OCI-LY1 (cell line): ENCODE results near the gene SERPINB1.

Experiments used
- H2AFZ ChIP-seq: fragments of 200-600 bp; sonication (generic), shearing (Covaris generic); 2 replicates; pipeline ENCODE4 v1.6.0; 2014; ENCODE audit warnings: antibody characterized with exemption, mild to moderate bottlenecking, low read length
- H3F3A ChIP-seq: fragments of 200-600 bp; sonication (generic), shearing (Covaris generic); 2 replicates; pipeline ENCODE4 v1.6.0; 2014; ENCODE audit warnings: mild to moderate bottlenecking, antibody characterized with exemption, low read length, moderate library complexity; ENCODE audit not compliant: insufficient read depth
- H3K27ac ChIP-seq: fragments of 200-600 bp; sonication (generic); 2 replicates; pipeline ENCODE4 v1.5.1; 2014; ENCODE audit warnings: low read length, mixed run types, mild to moderate bottlenecking, low read depth; ENCODE audit not compliant: poor library complexity, severe bottlenecking
- H3K27me3 ChIP-seq: fragments of 200-600 bp; sonication (generic); 2 replicates; pipeline ENCODE4 v1.6.0; 2014; ENCODE audit warnings: antibody characterized with exemption, mild to moderate bottlenecking, low read length, moderate library complexity; ENCODE audit not compliant: insufficient read depth
- H3K36me3 ChIP-seq: fragments of 200-600 bp; sonication (generic); 2 replicates; pipeline ENCODE4 v1.6.1; 2014; ENCODE audit warnings: mild to moderate bottlenecking, antibody characterized with exemption, low read length, moderate library complexity, mixed read lengths; ENCODE audit not compliant: insufficient read depth
- H3K4me1 ChIP-seq: fragments of 200-600 bp; sonication (generic); 2 replicates; pipeline ENCODE4 v1.5.1; 2014; ENCODE audit warnings: mild to moderate bottlenecking, low read length, moderate library complexity; ENCODE audit not compliant: insufficient read depth, severe bottlenecking
- H3K4me2 ChIP-seq: fragments of 200-600 bp; sonication (generic), shearing (Covaris generic); 2 replicates; pipeline ENCODE4 v1.6.1; 2014; ENCODE audit warnings: low read length
- H3K4me3 ChIP-seq: fragments of 200-600 bp; sonication (generic); 2 replicates; pipeline ENCODE4 v1.5.1; 2014; ENCODE audit warnings: low read length, low read depth, mild to moderate bottlenecking, mixed read lengths; ENCODE audit not compliant: poor library complexity, severe bottlenecking
- H3K79me2 ChIP-seq: fragments of 200-600 bp; shearing (Covaris generic); 2 replicates; pipeline ENCODE4 v1.6.1; 2016; ENCODE audit warnings: mixed run types, low read length, mixed read lengths; ENCODE audit not compliant: insufficient read depth
- H3K9ac ChIP-seq: fragments of 200-600 bp; sonication (generic), shearing (Covaris generic); 2 replicates; pipeline ENCODE4 v1.6.1; 2014; ENCODE audit warnings: mild to moderate bottlenecking, low read length, mixed read lengths
- H3K9me2 ChIP-seq: fragments of 200-600 bp; sonication (generic), shearing (Covaris generic); 2 replicates; pipeline ENCODE4 v1.6.1; 2014; ENCODE audit warnings: low read depth, mild to moderate bottlenecking, low read length, mixed read lengths
- H3K9me3 ChIP-seq: fragments of 200-600 bp; shearing (Covaris generic); 2 replicates; pipeline ENCODE4 v1.6.1; 2014; ENCODE audit warnings: low read length, mixed read lengths
- H4K20me1 ChIP-seq: fragments of 200-600 bp; sonication (generic), shearing (Covaris generic); 2 replicates; pipeline ENCODE4 v1.6.0; 2016; ENCODE audit warnings: mild to moderate bottlenecking, low read length; ENCODE audit not compliant: insufficient read depth
- EZH2 ChIP-seq: fragments of 200-600 bp; sonication (generic), shearing (Covaris generic); IDR thresholded peaks from 2 replicates; pipeline ENCODE4 v1.8.0; 2017; ENCODE audit warnings: borderline replicate concordance, mixed run types, mild to moderate bottlenecking, antibody characterized with exemption, low read length, moderate library complexity, mixed read lengths
- TF ChIP-seq, protein P1 (sequence below): fragments of 200-600 bp; sonication (generic), shearing (Covaris generic); IDR thresholded peaks from 2 replicates; pipeline ENCODE4 v1.5.1; 2017; ENCODE audit warnings: mild to moderate bottlenecking, antibody characterized with exemption, low read length, moderate library complexity, mixed read lengths

SERPINB1 gene

DNA sequence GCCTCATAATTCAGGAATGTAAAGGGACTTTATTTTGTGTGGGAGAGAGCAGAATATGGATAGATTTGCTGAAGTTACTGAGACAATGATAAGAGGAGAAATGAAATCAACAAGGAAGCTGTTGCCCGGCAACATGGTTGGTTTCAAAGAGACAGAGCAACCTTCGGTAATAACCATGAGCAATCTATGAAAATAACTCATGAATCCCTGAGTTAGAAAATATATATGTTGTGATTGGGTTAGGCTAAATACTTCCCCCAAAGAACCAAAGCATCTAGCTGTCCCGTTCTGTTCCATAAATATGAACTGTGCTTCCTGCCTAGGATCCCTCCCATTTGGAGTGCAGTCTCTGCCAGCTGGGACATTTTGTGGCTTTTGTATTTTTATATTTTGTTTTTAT, 23.1 kb downstream of the SERPINB1 start:
- Histone ChIP-seq H3K9me3 (peaks cover 14% of the 10 kb centered on the region; the same call in 1 of the 2 replicates), H3K9ac (no peak overlapping the region), H3K9me2 (no peaks in the 10 kb centered on the region), H4K20me1 (no peaks in the 10 kb centered on the region), H3K27ac (no peak overlapping the region), H3F3A (no peaks in the 10 kb centered on the region), H3K36me3 (no peaks in the 10 kb centered on the region; the same call in 1 of the 2 replicates), H3K79me2 (no peaks in the 10 kb centered on the region), H2AFZ (no peak overlapping the region), H3K4me2 (no peak overlapping the region), H3K4me3 (no peak overlapping the region), H3K4me1 (no peaks in the 10 kb centered on the region), H3K27me3 (no peaks in the 10 kb centered on the region)
- no peak for TF ChIP-seq EZH2
- TF ChIP-seq, protein P1, sequence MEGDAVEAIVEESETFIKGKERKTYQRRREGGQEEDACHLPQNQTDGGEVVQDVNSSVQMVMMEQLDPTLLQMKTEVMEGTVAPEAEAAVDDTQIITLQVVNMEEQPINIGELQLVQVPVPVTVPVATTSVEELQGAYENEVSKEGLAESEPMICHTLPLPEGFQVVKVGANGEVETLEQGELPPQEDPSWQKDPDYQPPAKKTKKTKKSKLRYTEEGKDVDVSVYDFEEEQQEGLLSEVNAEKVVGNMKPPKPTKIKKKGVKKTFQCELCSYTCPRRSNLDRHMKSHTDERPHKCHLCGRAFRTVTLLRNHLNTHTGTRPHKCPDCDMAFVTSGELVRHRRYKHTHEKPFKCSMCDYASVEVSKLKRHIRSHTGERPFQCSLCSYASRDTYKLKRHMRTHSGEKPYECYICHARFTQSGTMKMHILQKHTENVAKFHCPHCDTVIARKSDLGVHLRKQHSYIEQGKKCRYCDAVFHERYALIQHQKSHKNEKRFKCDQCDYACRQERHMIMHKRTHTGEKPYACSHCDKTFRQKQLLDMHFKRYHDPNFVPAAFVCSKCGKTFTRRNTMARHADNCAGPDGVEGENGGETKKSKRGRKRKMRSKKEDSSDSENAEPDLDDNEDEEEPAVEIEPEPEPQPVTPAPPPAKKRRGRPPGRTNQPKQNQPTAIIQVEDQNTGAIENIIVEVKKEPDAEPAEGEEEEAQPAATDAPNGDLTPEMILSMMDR, result no peak

DNA sequence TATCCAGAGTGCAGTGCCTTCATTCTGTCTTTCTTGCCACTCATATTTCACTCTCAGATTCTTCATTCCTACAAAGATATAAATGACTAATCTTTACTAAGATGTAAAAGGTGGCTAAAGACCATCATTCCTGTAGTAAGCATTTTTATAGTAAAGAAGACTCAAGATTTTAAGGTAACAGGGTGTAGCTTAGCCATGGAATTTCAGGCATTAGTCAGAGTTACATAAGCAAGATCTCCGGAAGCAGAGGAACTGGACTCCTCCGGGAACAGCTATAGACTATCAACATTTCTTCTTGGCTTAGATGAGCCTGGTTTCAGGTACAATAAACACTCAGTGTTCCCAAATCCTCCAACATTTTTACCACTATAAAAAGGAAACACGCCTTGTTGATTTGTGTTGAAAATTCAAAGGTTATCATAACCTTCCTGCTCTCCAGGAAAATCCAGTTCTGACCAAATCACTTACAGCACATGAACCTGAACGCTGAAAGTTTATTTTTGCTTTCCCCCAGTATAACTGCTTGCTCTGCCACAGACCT, 23.7 kb downstream of the SERPINB1 start:
- no peak overlapping the region for H2AFZ ChIP-seq

DNA sequence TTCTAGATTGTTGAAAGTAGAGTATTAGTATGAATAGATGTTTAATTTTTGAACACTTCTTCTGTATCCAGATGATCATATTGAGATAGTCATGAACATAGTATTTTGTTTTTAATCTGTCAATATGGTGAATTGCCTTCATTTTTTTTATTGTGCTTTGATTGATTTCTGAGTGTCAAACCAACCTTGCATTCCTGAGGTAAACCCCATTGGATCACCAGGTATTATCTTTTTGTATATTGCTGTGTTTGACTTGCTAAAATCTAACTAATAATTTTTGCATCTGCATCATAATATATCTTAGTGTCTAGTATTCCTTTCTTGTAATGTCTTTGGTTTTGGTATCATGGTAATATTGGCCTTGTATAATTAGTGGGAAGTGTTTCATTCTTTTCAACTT, 25.5 kb downstream of the SERPINB1 start:
- H3K4me2 ChIP-seq, result no peak overlapping the region
- H3K27me3 ChIP-seq, result no peaks in the 10 kb centered on the region
- H4K20me1 ChIP-seq, result no peaks in the 10 kb centered on the region
- TF ChIP-seq EZH2, result no peak
- TF ChIP-seq, protein P1, result no peak
- H3K27ac ChIP-seq, result no peak overlapping the region
- no peaks in the 10 kb centered on the region for H3K9me2 ChIP-seq
- no peaks in the 10 kb centered on the region for H3F3A ChIP-seq
- no peak overlapping the region for H2AFZ ChIP-seq
- H3K9ac ChIP-seq, result no peak overlapping the region
- no peaks in the 10 kb centered on the region for H3K79me2 ChIP-seq
- H3K4me1 ChIP-seq, result no peaks in the 10 kb centered on the region
- peaks cover 14% of the 10 kb centered on the region; the same call in 1 of the 2 replicates for H3K9me3 ChIP-seq
- H3K36me3 ChIP-seq, result no peaks in the 10 kb centered on the region; the same call in 1 of the 2 replicates
- H3K4me3 ChIP-seq, result no peak overlapping the region

More for the DNA sequence above, 23.7 kb downstream of the SERPINB1 start:
- peaks cover 14% of the 10 kb centered on the region; the same call in 1 of the 2 replicates for H3K9me3 ChIP-seq
- H3K27me3 ChIP-seq, result no peaks in the 10 kb centered on the region
- no peaks in the 10 kb centered on the region for H4K20me1 ChIP-seq
- H3K9me2 ChIP-seq, result no peaks in the 10 kb centered on the region
- H3K27ac ChIP-seq, result no peak overlapping the region
- no peaks in the 10 kb centered on the region for H3K79me2 ChIP-seq
- H3K4me3 ChIP-seq, result no peak overlapping the region
- no peak for TF ChIP-seq EZH2
- TF ChIP-seq, protein P1, result no peak
- H3K9ac ChIP-seq, result no peak overlapping the region
- H3K4me2 ChIP-seq, result no peak overlapping the region
- H3K36me3 ChIP-seq, result no peaks in the 10 kb centered on the region; the same call in 1 of the 2 replicates
- H3F3A ChIP-seq, result no peaks in the 10 kb centered on the region
- no peaks in the 10 kb centered on the region for H3K4me1 ChIP-seq
